Gastrocnemius medialis (tissue), 4 donors: ENCODE measurements around the gene PDE4B. TPM values are rescaled to one million over a fixed set of nuclear protein-coding genes. Genes with fewer than 3 reads are reported as not detected.

Experiments used
- ATAC-seq, 2 donors: fragments of 150-250 bp; one replicate each; pipeline ENCODE4 v1.9.1; 2016
- DNase-seq, 2 donors: peaks; one replicate each; pipeline ENCODE4 v3.0.0-alpha.2; 2019
- H3K27ac ChIP-seq, 4 donors: fragments of 200-600 bp; sonication (generic); 1 replicate in 1 of 4; 2 replicates in 3 of 4; pipeline ENCODE4 v1.5.1; 2016 to 2018; ENCODE audit warnings: mild to moderate bottlenecking in 2 of 4, moderate library complexity in 1 of 4
- H3K27me3 ChIP-seq, 3 donors: fragments of 200-600 bp; sonication (generic) in 2 of 3; 1 replicate in 1 of 3; 2 replicates in 2 of 3; pipeline versions ENCODE4 v1.5.1 to v1.6.0; 2016 to 2019; ENCODE audit warnings: mild to moderate bottlenecking in 1 of 3, moderate library complexity in 1 of 3
- H3K36me3 ChIP-seq, 2 donors: fragments of 200-600 bp; sonication (generic) in 1 of 2; one replicate each; pipeline ENCODE4 v1.5.1; 2017 to 2018
- H3K4me1 ChIP-seq, 2 donors: fragments of 200-600 bp; sonication (generic) in 1 of 2; one replicate each; pipeline ENCODE4 v1.5.1; 2016 to 2017; ENCODE audit warnings: mild to moderate bottlenecking in 2 of 2
- H3K4me3 ChIP-seq, 4 donors: fragments of 200-600 bp; sonication (generic) in 3 of 4; 1 replicate in 1 of 4; 2 replicates in 3 of 4; pipeline ENCODE4 v1.5.1; 2016 to 2019; ENCODE audit warnings: mild to moderate bottlenecking in 2 of 4
- H3K9me3 ChIP-seq, 3 donors: fragments of 200-600 bp; sonication (generic) in 2 of 3; 1 replicate in 1 of 3; 2 replicates in 2 of 3; pipeline ENCODE4 v1.5.1; 2016 to 2019
- CTCF ChIP-seq, 5 experiments: fragments of 450-650 bp in 3 of 5; fragments of 200-600 bp in 2 of 5; sonication (generic) in 2 of 5; IDR thresholded peaks in 4 of 5; conservative IDR thresholded peaks in 1 of 5; 1 replicate in 4 of 5; 2 replicates in 1 of 5; pipeline ENCODE4 v1.5.1; 2016 to 2019; ENCODE audit warnings: antibody characterized with exemption in 5 of 5, mild to moderate bottlenecking in 3 of 5, moderate library complexity in 3 of 5
- POLR2A ChIP-seq, 2 donors: fragments of 450-650 bp; IDR thresholded peaks; one replicate each; pipeline ENCODE4 v1.6.1; 2017; ENCODE audit warnings: antibody characterized with exemption in 2 of 2, mild to moderate bottlenecking in 2 of 2, moderate library complexity in 2 of 2
- in situ Hi-C, 4 donors: fragments of 200-750 bp; cut with MboI; loops; one replicate each; pipeline versions ENCODE4 v1.15.0 to v1.8.0; 2017; ENCODE audit warnings: low sequenced_read_pairs in 4 of 4
- intact Hi-C: fragments of 100-400 bp; cut with DNase I; formaldehyde crosslinking; loops from one replicate; pipeline ENCODE4 v1.15.1; 2023; ENCODE audit warnings: low total_unique reads
- total RNA-seq, 4 donors: library from RNA; depleted of rRNA; stranded (reverse); fragments of >200 nt; gene quantifications; one replicate each; pipeline versions ENCODE4 v1.1.0 to v1.2.3, GENCODE V29; 2016

PDE4B gene
- total RNA-seq, 4 donors from 2014 or later = 4.5 to 8.5 (median 7.9) TPM

- Histone ChIP-seq H3K9me3 (peaks cover 0 to under 1% (median 0%) of the 10 kb centered on the region in 3 donors), H3K27me3 (no peaks in the 10 kb centered on the region), H3K36me3 (no peaks in the 10 kb centered on the region), H3K4me3 (no peak overlapping the region), H3K4me1 (no peaks in the 10 kb centered on the region), H3K27ac (no peak overlapping the region)
- ATAC-seq = no peak
- in situ Hi-C loops (no loop called here), intact Hi-C loops (no loop called here)
- DNase-seq = no peak
- no peak for TF ChIP-seq CTCF (IDR thresholded peaks at IDR 0.05 in 4 of 5, conservative IDR thresholded peaks at IDR 0.05 in 1 of 5)
- no peak for TF ChIP-seq POLR2A (IDR thresholded peaks at IDR 0.05)
Observed at GRCh38 chr1:66422804-66423203, 630.1 kb downstream of the PDE4B start.
